ENCODE results near the gene CCDC171.

- TF ChIP-seq ZNF274 (IDR thresholded peaks at IDR 0.05; ENCODE audit: low read depth, low read length) (no peak), CEBPB (IDR thresholded peaks at IDR 0.05; ENCODE audit: low read depth) (no peak), EZH2 (IDR thresholded peaks at IDR 0.05) (no peak), EZH2phosphoT487 (IDR thresholded peaks at IDR 0.05; ENCODE audit: borderline replicate concordance) (no peak), POLR2AphosphoS5 (IDR thresholded peaks at IDR 0.05; ENCODE audit: low read depth, low read length) (no peak), JUND (IDR thresholded peaks at IDR 0.05) (no peak), REST (IDR thresholded peaks at IDR 0.05; ENCODE audit: low read depth) (no peak), POLR2A (IDR thresholded peaks at IDR 0.05; ENCODE audit: borderline replicate concordance, extremely low read depth, insufficient read depth, insufficient read length) (no peak), MAX (IDR thresholded peaks at IDR 0.05) (no peak), SP1 (IDR thresholded peaks at IDR 0.05; ENCODE audit: low read depth) (no peak)
- TF ChIP-seq, protein P1, sequence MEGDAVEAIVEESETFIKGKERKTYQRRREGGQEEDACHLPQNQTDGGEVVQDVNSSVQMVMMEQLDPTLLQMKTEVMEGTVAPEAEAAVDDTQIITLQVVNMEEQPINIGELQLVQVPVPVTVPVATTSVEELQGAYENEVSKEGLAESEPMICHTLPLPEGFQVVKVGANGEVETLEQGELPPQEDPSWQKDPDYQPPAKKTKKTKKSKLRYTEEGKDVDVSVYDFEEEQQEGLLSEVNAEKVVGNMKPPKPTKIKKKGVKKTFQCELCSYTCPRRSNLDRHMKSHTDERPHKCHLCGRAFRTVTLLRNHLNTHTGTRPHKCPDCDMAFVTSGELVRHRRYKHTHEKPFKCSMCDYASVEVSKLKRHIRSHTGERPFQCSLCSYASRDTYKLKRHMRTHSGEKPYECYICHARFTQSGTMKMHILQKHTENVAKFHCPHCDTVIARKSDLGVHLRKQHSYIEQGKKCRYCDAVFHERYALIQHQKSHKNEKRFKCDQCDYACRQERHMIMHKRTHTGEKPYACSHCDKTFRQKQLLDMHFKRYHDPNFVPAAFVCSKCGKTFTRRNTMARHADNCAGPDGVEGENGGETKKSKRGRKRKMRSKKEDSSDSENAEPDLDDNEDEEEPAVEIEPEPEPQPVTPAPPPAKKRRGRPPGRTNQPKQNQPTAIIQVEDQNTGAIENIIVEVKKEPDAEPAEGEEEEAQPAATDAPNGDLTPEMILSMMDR (IDR thresholded peaks at IDR 0.05 in 2 of 3, conservative IDR thresholded peaks at IDR 0.05 in 1 of 3; ENCODE audit: borderline replicate concordance in 1 of 3, insufficient read depth in 1 of 3, low read depth in 2 of 3, low read length in 2 of 3): no peak
Measured at GRCh38 chr9:15778861-15779260, 226.0 kb downstream of the CCDC171 start.
